HG02798 (cell line): Measurements from ENCODE around the gene ELOF1.
"Not testable (repeated sequence)": the region's sequence is repeated elsewhere in the genome, so short reads cannot be mapped to it uniquely, and the experiment has no call there.

ENCODE experiments used
- ATAC-seq: cut with Tn5 transposase; IDR thresholded peaks from one replicate; pipeline ENCODE4 v1.9.1; 2021; ENCODE audit warnings: mild to moderate bottlenecking; ENCODE audit not compliant: unreplicated experiment, poor library complexity

Gene ELOF1

GRCh38 chr19:11558881-11559828, at the start of gene ELOF1:
TSS of gene ELOF1 (minus strand) at chr19:11559230. CDS start at chr19:11554347, 4,883 bp downstream.
- ATAC-seq, result peak; percentile 90

DNA sequence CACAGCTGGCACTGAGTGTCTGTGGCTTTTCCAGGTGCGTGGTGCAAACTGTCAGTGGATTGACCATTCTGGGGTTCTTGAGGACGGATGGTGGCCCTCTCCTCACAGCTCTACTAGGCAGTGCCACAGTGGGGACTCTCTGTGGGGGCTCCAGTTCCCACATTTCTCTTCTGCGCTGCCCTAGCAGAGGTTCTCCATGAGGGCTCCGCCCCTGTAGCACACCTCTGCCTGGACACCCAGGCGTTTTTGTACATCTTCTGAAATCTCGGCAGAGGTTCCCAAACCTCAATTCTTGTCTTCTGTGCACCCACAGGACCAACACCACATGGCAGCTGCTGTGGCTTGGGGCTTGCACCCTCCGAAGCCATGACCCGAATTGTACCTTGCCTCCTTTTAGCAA, 47.5 kb upstream of the ELOF1 start:
- no peak for ATAC-seq

- not testable (repeated sequence) for ATAC-seq
These were observed 40.7 kb upstream of the ELOF1 start for GRCh38 chr19:11599704-11600103.

GRCh38 chr19:11598746-11599145, 39.7 kb upstream of the ELOF1 start:
- no peak for ATAC-seq

GRCh38 chr19:11598103-11598483, 39.1 kb upstream of the ELOF1 start:
- no peak for ATAC-seq

DNA sequence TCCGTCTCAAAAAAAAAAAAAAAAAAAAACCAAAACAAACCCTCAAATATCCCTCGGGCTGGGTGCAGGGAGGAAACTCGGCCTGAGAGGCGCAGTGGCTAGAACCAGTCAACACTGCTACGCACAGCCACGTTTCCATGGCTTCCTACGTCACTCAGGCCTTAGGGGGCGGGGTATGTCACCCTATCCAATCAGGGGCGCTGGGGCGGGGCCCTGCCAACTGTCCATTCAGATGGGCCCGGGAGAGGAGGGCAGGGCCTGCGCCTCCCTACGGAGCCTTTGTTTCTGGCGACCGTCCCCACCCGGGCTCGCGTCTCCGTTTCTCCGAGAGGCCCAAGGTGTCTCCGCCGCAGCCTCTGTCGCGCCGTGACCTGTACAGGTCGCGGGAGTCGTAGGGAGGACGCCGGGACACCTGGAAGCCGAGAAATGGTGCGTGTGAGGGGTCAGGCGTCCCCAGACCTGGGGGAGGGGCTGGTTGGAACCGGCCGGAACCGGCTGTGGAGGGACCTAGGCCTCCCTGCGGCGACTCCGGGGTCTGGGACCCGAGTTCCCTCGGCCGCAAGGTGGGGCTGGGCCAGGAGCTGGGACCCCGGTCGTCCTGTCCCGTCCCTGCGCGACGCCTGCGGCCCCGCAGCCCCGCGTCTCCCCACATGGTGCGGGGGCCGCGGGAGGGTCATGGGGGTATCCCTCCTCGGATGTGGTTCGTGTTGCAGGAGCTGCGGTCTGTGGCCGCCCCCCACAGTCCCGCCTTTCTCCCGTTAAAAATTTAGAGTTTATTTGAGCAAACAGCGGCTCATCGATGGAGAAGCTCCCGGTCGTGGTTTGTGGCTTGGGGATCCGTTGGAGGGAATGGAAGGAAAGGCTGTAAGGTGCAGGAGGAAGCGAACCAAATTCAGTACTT, 38.4 kb upstream of the ELOF1 start, which contains the start of gene ZNF627:
ZNF627 (plus strand) TSS at position 282 of the 901 bp plus-strand sequence; CDS start at position 427, 145 bp downstream.
- peak; percentile 99 for ATAC-seq

GRCh38 chr19:11596156-11596555, 37.1 kb upstream of the ELOF1 start:
- no peak for ATAC-seq

GRCh38 chr19:11594084-11594483, 35.1 kb upstream of the ELOF1 start:
- no peak for ATAC-seq

DNA sequence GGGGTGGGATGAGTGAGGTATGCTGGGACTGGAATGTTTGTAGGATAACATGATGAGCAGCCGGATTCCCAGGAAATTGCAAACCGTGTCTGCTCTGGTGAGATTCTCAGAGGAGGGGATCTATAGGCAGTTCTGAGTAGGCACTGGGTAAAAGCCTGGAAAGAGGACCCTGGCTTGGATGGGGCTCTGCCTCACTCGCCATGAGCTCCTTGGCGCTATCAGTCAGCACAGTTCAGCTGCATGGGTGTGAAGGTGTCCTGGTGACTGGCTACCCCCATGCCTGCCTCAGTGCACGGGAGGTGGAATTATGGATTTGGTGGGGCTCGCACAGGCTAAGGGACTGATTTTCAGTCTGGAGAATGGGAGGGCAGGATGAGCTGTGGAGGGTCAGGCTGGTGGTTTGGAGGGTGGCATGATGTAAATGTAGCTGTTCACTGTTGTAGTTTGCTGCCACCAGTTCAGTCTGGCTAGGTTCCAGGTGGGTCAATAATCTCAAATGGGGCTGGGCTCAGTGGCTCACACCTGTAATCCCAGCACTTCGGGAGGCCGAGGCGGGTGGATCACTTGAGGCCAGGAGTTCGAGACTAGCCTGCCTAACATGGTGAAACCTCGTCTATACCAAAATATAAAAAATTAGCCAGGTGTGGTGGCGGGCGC, 29.1 kb upstream of the ELOF1 start:
- ATAC-seq, result no peak

DNA sequence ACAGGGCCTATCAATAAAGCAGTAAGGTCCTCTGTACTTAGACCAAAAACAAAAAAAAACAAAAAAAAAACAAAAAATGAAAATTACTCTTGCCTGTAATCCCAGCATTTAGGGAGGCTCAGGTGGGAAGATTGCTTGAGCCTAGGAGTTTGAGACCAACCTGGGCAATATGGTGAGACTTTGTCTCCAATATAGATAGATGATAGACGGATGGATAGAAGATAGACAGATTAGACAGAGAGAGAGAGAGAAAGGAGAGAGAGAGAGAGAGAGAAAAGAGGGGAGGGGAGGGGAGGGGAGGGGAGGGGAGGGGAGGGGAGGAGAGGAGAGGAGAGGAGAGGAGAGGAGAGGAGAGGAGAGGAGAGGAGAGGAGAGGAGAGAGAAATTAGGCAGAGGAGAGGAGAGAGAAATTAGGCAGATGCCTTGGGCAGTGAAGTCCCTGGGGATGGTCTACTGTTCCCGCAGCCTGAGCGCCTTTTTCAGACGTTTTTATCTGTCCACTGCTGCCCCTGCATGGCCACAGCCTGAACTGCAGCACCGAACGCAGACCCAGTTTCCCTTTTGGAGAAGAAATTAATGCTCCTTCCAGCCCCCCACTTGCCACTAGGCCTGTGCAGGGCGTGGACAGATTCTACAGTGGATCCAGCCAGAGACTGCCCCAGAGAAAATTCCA, 28.4 kb upstream of the ELOF1 start:
- ATAC-seq, result no peak

DNA sequence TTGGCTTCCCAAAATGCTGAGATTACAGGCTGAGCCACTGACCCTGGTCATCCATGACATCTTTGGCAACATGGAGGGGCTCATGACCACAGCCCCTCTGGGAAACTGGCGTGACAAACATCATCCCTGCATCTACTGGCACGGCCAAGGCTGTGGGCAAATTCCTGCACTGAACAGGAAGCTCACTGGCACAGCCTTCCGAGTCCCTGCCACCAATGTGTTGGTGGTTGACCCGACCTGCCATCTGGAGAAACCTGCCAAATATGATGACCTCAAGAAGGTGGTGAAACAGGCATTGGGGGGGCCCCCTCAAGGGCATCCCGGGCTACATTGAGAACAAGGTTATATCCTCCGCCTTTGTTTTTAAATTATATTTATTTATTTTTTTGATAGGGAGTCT, 27.3 kb upstream of the ELOF1 start:
- no peak for ATAC-seq

GRCh38 chr19:11581740-11582139, 22.7 kb upstream of the ELOF1 start:
- peak; percentile 78 for ATAC-seq

GRCh38 chr19:11580116-11580515, 21.1 kb upstream of the ELOF1 start:
- no peak for ATAC-seq

DNA sequence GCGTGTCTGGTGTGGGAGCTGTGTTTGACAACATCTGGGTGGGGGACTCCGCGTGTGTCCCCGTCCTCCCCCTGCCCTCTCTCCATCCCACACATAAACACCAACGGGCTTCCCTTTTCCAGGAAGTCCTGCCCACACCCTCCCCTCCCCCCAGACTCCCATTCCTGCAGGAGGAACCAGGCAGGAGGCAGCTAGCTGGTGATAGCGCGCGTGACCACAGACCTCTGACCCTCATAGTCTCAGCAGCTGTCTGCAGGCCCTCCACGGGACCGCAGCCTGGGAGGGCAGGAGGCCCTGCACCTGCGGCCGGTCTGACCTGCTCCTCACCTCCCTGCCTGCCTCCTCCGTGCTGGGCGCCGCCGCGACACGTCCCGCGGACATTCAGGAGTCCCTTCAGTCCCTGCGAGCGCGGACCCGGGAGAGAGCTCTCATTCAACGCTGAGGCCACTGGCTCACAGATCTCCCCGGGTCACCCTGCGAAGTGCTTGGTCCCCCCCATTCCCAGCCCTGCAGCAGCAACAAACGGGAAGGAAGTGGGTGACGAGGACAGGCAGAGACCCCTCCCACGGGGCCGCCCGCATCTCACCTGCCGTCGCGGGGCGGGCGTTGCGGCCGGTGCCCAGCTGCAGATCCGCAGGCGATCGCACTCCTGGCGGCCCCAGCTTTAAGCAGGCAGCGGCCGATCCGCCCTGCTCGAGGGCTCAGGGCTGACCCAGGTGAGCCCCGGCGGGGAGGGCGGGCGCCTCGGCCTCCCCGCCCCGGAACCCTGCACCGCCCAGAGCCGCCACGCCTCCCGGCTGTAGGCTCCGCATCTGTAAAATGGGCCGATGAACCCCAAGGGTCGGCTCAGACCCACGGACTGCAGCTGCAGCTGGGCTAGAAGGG, 19.5 kb upstream of the ELOF1 start:
- ATAC-seq, result no peak

DNA sequence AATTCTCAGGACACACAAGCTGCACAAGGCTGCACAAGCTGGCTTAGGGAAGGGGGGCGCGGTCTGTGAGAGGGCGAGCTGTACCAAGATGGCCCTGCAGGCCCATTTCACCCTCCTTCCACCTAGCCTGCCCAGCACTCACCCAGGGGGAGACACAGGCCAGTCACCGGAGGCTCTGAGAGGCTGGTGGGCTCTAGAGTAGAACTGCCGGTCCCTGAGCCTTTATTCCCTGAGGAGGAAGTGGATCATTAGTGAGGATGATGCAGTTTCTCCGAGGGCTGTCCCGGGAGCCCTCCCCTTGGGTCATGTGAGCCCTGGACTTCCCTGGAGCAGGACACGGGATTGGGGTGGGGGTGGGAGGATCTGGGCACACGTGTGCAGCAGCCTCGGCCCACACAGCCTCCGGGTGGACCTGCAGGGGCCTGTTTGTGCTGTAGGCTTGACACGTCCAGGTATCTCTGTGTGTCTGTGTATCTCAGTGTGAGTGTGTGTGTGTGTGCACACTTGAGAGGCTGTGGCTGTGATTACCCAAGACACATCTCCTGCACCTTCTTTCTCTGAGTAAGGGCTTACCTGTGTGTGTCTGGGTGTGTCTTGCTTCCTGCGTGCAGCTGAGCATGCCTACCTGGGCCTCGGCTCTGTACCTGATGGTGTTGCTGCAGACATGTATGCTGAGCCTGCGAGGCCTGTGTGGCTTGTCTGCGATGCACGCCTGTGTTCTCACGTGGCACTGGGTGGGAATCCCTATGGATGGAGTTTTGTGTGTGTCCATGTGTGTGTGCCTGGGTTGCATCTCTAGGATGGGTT, 18.6 kb upstream of the ELOF1 start, which contains the start of gene ACP5:
ACP5 (minus strand) TSS at position 195 of the 807 bp plus-strand sequence. CDS start 328 bp downstream, outside the sequence.
- no peak for ATAC-seq

DNA sequence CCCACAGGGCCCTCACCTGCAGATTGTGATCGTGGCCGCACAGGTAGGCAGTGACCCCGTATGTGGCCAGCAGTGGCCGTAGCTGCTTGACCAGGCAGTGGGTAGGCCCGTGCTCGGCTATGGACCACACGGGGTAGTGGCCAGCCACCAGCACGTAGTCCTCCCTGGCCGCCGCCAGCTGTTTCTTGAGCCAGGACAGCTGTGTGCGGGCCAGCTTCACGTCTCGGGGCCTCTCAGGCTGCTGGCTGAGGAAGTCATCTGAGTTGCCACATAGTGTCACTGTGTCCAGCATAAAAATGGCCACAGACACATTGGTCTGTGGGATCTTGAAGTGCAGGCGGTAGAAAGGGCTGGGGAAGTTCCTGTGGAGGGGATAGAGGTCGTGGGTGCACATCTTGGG, 17.2 kb upstream of the ELOF1 start:
- no peak for ATAC-seq

DNA sequence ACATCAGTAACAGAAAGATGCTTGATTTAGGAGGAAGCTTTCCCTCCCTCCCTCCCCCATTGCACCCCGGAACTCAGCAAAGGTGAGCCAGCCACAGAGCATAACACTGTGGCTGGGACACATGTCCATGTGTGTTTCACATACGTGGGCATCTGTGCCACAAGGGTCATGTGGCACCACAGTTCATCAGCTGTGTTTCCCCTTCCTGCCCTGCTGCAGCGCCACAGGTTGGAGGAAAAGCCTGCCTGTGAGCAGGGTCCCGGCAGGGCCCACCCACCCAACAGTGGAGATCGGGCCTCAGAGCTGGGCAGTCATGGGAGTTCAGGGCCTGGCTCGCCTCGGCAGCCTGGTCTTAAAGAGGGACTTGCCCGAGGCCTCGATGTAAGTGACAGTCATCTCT, 15.7 kb upstream of the ELOF1 start:
- no peak for ATAC-seq

DNA sequence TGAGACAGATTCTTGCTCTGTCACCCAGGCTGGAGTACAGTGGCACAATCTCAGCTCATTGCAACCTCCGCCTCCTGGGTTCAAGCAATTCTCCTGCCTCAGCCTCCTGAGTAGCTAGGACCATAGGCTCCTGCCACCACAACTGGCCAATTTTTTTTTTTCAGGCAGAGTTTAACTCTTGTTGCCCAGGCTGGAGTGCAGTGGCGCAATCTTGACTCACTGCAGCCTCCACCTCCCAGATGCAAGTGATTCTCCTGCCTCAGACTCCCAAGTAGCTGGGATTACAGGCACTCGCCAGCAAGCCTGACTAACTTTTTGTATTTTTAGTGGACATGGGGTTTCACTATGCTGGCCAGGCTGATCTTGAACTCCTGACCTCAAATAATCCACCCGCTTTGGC, 14.7 kb upstream of the ELOF1 start:
- ATAC-seq, result not testable (repeated sequence)
